Activated CD8-positive, alpha-beta memory T cell treated with anti-CD3 and anti-CD28 coated beads for 36 hours (primary cell): ENCODE data around the gene TFF3. TPM values are rescaled to one million over a fixed set of nuclear protein-coding genes. Genes with fewer than 3 reads are reported as not detected.
"Not testable (repeated sequence)": the region's sequence is repeated elsewhere in the genome, so short reads cannot be mapped to it uniquely, and the experiment has no call there.

ENCODE experiments used
- CTCF ChIA-PET: fragments of 350-600 bp; sonication (Branson Sonifier 250); formaldehyde crosslinking; loops from one replicate; lab custom pipeline; 2021; ENCODE audit warnings: antibody characterized with exemption; lab: Charles Lee
- POLR2A ChIA-PET: fragments of 350-600 bp; sonication (Branson Sonifier 250); formaldehyde crosslinking; loops from one replicate; lab custom pipeline; 2021; ENCODE audit warnings: antibody characterized with exemption; lab: Charles Lee
- total RNA-seq, 2 experiments: library from RNA; stranded (reverse); gene quantifications; one replicate each; pipeline ENCODE4 v1.2.3, GENCODE V29; 2021

TFF3 gene
- total RNA-seq, 2 experiments from 2014 or later: not detected

DNA sequence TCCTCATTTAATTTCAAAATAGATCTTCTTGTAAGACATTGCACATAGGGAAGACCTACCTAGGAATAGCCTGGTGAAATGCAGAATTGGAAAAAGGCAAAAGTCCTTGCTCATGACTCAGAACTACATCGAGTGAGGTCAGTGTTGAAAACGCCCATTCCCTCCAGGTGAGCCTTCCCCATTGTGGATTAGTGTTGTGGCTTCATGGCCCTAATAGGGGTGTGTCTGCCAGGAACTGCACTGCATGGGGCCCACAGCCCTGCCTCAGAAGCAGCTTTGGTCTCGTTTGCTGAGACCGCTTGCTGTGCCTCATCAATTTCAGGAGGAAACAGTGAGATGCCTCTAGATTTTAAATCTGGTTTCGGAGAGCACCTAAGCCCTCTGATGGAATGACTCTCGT, 17.0 kb downstream of the TFF3 start:
- CTCF ChIA-PET: no interaction called here

DNA sequence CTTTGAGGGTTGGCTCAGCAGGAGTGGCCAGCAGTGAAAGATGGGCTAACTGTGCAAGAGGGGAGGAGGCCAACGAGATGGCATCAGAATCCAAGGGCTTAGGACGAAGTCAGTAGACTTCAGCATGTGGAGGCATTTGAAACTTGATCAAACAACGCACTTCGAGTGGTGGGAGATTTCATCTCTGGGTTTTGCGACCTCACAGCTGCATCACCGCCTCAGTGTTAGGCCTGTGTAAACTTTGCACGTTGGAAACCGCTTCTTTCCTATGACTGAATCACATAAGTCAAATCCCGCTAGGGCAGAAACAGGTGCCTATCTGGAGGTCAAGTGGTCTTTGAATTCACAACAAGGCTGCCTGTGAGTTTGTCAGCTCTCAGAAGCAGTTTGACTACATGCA, 17.8 kb downstream of the TFF3 start:
- CTCF ChIA-PET: no interaction called here
- POLR2A ChIA-PET: no interaction called here

More for the DNA sequence above, 17.0 kb downstream of the TFF3 start:
- POLR2A ChIA-PET: no interaction called here

DNA sequence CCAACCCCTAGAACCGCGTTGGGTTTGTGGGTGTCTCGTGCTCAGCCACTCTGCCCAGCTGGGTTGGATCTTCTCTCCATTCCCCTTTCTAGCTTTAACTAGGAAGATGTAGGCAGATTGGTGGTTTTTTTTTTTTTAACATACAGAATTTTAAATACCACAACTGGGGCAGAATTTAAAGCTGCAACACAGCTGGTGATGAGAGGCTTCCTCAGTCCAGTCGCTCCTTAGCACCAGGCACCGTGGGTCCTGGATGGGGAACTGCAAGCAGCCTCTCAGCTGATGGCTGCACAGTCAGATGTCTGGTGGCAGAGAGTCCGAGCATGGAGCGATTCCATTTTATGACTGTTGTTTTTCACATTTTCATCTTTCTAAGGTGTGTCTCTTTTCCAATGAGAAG, 18.7 kb downstream of the TFF3 start:
- ChIA-PET CTCF (interaction anchor here (1.6 kb wide), 1 partner anchor 14 kb away, joined by 4 read pairs; no protein-coding TSS in a partner anchor), POLR2A (interaction anchor here (0.6 to 0.7 kb wide), 2 partner anchors 51 to 108 kb away, joined by 3 read pairs; no protein-coding TSS in a partner anchor)

DNA sequence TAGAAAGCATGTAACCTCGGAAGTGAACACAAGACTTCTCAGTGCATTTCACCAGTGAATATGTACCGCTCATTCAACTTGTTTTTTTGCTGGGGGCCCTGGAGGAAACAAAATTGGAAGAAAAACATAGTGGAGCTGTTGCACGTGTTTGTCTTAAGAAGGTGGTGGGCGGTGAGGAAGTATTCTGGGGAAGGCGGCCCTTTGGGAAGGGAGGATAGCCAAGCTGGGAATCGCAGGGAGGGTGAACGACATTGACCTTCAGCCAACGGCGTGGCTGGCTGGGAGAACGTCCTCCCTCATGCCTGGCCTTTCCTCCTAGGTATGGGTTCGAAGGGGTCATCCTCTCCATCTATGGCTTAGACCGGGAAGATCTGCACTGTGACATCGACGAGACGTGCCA, 19.4 kb downstream of the TFF3 start:
- POLR2A ChIA-PET: interaction anchor here (0.7 kb wide), 1 partner anchor 50 kb away, joined by 3 read pairs; no protein-coding TSS in a partner anchor

DNA sequence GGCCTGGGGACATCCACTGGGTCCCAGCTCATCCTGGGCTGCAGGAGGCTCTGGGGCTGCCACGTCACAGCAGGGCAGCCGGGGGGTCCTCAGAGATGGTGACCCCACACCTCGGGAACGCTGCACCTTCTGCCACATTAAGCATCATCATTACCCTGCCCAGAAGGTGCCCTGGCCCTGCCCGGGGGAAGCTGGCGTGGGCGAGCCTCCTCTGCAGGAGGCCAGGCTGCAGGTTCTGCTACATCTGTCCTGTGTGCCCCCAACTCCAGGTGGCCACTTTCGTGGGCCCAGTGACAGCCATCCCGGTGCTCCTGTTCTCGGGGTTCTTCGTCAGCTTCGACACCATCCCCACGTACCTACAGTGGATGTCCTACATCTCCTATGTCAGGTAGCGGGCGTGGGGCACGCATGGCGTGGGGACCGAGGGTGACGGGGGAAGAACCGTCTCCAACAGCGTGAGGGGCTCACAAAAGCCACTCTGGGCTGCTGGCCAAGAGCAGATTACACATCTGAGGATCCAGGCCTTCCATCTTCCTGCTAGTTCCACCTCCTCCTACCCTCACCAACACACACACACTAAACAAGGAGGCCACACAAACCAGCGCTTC, 20.8 kb downstream of the TFF3 start:
- CTCF ChIA-PET: no interaction called here
- POLR2A ChIA-PET: interaction anchor here (0.7 kb wide), 1 partner anchor 60 kb away, joined by 3 read pairs; no protein-coding TSS in a partner anchor

More for the DNA sequence above, 19.4 kb downstream of the TFF3 start:
- CTCF ChIA-PET: interaction anchor here (0.7 to 1.6 kb wide), 2 partner anchors 14 to 160 kb away, joined by 4 read pairs; no protein-coding TSS in a partner anchor

DNA sequence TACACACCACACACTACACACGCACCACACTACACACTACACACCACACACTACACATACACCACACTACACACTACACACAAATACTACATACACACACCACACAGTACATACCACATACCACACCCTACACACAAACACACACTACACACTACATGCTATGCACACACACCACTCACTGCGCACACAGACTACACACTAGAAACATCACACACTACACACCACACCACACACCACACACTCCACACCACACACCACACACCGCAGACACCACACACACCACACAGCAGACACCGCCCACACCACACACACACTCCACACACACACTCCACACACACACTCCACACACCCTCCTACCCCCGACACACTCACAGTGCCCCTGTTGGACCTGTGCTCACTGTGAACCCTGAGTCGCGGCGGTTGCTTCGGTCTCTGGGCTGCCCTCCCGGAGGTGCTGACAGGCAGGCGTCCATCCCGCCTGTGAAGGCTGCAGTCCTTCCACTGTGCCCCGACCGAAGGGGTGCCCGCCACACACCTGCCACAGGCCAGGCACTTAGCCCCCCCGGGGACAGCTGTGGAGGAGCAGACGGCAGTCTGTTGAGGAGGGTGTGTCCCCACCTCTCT, 21.4 kb downstream of the TFF3 start:
- ChIA-PET CTCF (no interaction called here), POLR2A (no interaction called here)

DNA sequence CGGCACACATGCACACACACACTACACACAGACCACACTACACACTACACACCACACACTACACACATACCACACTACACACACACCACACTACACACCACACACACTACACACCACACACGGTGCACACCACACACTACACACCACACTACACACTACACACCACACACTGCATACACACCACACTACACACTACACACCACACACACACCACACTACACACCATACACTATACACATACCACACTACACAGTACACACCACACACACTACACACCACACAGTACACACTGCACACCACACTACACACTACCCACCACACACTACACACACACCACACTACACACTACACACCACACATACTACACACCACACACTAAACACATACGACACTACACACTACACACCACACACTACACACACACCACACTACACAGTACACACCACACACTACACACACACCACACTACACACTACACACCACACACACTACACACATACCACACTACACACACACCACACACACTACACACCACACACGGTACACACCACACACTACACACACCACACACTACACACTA, 22.6 kb downstream of the TFF3 start:
- POLR2A ChIA-PET, CTCF ChIA-PET: not testable (repeated sequence)

DNA sequence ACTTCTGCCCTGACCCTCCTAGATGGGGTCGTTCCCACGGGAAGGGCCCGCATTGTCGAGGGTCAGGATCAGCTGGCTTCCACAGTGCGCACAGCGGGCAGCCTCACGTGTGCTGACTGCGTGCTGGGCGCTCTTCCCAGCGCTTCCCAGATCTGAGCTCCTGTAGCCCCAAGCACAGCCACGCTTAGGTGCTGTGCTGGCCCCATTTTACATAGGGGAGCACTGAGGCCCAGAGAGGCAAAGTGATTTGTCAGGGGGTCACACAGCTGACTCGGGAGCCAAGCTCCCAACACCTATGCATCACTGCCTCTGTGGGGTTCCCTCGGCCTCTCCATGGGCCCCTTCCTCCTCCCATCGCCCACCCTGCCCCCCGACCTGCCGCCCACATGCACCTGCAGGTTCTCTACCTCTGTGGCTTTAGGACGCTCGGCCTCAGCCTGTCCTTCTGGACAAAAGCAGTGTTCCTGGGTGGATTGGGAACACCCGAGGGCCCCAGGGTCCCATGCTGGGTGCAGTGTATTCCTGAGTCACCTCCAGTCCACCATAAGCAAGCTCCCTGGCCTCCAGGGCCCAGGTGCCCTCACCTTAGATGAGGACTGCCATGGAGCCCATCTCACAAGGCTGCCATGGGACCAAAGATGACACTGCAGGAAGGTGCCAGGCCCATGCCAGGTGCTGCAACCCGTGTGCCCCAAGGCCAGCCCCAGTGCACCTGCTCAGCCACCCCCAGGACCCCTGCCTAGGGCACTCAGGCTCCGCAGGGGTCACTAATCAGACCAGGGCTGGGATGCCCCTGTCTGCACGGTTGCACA, 23.3 kb downstream of the TFF3 start:
- POLR2A ChIA-PET: no interaction called here
- CTCF ChIA-PET: no interaction called here

DNA sequence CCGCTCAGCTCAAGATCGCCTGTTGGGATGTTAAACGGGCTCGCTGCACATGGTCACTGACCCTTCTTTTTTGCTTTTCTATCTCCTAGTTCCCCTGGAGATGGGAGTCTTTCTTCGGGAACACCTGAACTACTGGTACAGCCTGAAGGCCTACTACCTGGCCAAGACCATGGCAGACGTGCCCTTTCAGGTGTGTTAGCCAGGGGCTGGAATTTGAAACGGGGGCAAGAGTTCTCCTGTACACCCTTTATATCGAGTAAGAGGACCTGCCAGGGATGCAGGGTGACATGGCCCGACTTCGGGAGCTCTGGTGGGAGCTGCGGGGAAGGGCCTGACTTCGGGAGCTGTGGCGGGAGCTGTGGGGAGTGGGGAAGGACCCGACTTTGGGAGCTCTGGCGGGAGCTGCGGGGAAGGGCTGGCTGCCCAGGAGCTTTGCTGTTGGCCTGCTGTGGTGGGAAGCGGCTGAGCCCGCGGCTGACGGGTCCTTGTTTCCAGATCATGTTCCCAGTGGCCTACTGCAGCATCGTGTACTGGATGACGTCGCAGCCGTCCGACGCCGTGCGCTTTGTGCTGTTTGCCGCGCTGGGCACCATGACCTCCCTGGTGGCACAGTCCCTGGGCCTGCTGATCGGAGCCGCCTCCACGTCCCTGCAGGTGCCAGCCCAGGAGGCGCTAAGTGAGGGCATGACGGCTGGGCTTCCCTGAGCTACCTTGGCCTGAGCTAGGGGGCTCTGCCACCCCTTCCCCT, 24.0 kb downstream of the TFF3 start:
- CTCF ChIA-PET: no interaction called here
- POLR2A ChIA-PET: no interaction called here

DNA sequence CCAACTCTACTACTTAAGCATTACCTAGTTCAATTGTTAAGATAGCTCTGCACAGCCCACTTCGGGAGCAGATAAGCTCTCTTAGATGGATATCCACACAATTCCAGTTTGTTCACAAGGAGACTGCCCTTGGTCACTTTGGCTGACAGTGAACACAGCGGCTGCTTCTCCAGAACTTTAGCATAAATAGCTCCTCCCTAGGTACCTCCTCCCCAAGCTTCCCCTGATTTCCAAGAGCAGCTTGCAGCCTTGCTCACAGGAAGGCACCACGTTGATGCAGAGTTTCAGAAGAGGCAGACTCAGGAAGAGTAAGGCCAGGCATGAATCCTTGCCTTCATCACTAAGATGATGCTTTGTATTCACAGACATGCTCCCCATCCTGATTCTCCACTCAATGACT, 24.7 kb downstream of the TFF3 start:
- ChIA-PET CTCF (no interaction called here), POLR2A (no interaction called here)

DNA sequence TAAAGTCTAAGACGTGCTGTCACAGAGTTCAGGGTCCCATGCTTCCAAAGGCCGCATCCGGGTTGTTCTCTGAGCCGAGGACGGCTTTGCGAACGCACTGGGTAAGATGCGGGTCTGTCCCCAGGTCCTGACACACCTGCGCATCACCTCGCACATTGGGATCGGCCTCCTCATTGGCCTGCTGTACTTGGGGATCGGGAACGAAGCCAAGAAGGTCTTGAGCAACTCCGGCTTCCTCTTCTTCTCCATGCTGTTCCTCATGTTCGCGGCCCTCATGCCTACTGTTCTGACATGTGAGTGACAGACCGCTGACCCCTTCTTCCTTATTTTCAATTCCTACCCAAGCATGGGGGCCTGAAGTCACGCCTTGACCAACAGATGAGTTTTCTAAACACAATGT, 25.3 kb downstream of the TFF3 start:
- POLR2A ChIA-PET: no interaction called here

DNA sequence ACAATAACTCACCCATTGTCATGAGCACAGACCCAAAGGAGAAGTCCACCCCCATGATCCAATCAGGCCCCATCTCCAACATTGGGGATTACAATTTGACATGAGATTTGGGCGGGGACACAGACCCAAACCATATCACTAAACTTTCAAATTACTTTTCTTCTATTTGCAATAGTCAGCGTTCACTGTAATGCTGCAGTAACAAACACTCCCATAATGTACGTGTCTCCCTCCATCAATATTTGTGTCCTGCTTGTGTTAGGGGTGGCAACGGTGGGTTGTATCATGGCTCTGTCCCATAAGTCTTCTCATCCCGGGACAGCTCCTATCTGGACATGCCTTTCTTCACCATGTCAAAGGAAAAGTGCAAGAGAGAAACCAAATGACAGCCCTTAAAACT, 26.2 kb downstream of the TFF3 start:
- CTCF ChIA-PET: no interaction called here
- POLR2A ChIA-PET: no interaction called here

More for the DNA sequence above, 25.3 kb downstream of the TFF3 start:
- CTCF ChIA-PET: no interaction called here

DNA sequence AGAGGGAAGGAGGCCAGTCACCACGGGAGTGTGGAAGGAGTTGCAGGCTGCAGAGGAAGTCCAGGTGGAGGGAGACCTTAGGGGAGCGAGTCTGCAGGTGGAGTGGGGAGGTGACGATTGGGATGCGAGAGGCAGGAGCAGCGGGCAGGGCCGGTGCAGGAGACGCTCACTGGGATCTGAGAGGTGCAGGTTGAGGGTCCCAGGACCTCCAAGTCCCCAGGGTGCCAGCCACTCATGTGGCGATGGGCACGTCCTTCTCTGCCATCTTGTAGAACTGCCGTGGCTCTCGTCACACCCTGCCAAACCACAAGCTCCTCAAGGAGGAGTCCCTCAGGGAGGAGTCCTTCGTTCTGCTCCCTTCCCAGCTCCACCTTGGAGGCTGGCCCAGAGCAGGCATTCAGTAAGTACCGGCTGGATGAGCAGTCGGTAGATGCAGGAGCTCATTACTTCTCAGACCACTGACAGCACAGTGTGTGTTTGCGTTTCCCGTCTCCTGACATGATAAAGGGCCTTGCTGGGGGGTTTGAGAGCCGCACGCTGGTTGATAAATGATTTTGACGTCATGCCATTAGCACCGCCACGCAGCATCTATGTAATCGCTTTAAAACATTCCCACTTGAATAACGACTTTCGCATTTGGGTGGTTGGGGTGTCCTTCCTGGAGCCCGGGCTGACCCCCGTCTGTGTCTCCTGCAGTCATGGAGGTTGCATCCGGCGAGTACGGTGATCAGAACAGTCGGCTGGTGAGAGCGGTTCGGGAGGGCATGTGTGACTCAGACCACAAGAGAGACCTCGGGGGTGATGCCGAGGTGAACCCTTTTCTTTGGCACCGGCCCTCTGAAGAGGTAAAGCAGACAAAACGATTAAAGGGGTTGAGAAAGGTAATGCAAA, 27.8 kb downstream of the TFF3 start:
- ChIA-PET POLR2A (no interaction called here), CTCF (no interaction called here)

DNA sequence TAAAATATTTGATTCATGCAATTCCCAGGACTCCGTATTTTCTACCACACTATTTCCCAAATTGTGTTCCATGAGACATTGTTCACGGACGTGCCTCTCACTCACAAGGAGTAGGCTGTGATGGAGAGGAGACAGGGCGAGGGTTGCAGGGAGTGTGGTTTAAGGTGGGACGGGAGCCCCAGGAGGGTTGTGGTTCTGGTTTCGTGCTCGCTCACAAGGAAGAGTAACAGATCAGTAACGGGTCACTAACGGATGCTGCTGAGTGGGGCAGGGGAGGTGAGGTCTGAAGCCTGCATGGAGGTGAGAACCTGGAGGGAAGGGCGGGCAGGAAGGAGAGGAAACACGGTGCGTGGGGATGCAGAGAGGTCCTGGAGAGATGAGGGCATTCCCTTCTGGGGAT, 28.8 kb downstream of the TFF3 start:
- ChIA-PET POLR2A (no interaction called here), CTCF (no interaction called here)

DNA sequence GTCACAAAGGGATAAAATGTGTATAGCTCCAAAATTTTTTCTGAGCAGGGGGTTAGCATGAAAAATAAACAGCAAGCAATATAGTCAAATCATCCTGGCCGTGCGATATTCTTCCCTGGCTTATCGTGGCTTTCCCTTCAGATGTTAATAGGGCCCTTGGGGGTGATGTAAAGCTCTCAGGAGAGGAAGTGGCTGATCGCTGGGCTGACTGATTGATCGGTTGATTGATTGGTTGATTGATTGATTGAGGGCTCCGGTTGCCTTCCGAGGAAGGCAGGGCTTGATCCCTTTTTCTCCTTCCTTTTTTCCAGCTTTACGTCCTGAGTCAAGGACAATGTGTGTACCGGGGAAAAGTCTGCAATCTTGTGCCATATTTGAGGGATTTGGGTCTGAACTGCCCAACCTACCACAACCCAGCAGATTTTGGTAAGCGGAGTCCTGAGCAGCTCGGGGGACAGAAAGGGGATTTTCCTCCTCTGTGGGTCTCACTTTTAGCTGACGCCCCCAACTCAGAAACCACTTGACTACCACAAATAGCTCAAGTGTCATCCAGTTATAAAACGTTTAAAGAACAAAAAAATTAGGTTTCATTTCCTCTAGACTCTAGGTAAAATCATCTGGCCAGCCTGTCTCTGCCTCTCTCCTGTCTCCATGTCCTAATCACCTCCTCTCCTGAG, 29.5 kb downstream of the TFF3 start:
- POLR2A ChIA-PET: no interaction called here
- CTCF ChIA-PET: interaction anchor here (0.8 kb wide), 1 partner anchor 118 kb away, joined by 3 read pairs; no protein-coding TSS in a partner anchor

DNA sequence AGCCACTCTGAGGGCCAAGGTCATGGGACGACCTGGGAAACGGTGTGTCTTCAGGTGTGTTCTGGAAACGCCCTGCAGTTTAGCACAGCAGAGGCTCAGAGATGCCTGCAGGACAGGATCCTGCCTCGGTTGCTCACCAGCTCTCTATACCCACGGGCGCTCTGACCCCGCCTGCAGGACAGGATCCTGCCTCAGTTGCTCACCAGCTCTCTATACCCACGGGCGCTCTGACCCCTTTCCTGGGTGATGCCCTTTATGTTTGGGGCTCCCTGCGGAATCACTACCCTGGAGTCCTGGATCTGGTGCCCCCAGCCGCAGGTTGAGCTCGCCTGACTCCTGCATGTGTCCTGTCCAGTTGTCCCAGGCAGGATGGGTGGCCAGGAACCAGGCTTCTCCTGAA, 32.5 kb downstream of the TFF3 start:
- CTCF ChIA-PET: no interaction called here
- POLR2A ChIA-PET: no interaction called here

DNA sequence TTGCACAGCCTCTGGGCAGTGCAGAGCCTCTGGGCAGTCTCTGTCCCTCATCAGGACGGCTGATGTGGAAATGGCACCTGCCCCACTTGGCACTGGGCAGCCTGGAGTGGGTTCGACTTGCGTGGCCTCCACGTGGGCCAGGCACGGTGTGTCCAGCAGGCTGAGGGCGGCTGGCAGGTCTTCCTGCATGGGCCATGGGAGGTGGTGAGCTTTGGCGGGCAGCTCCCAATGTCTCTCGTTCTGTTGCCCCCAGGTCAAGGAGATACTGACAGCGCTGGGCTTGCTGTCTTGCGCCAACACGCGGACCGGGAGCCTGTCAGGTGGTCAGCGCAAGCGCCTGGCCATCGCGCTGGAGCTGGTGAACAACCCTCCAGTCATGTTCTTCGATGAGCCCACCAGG, 33.2 kb downstream of the TFF3 start:
- CTCF ChIA-PET: no interaction called here
- POLR2A ChIA-PET: no interaction called here

DNA sequence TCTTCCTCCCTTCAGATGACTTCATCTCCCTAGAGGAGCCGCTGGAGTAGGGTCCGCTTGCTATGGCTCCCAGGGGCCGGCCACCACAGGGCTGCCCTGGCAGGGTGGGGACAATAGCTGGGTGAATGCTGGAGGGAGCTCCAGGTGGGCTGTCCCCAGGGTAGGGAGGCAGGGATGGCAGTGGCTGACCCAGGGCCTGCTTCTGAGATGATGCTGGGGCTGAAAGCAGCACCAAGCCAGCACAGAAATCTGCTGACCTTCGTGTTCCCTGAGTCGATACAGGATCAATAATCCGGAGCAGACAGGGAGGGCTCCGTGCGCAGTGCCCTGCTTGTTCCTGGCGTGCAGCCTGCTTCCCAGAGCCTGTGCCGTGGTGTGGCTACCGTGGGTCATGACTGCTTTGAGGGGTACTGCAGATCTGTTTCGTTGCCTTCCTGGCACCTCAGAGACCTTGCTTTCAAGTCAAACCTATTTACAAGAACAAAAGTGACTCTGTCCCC, 34.0 kb downstream of the TFF3 start:
- ChIA-PET POLR2A (no interaction called here), CTCF (no interaction called here)
